GM19463 (cell line): ENCODE data around the gene TAF3.

ENCODE experiments used
- ATAC-seq: cut with Tn5 transposase; IDR thresholded peaks from one replicate; pipeline ENCODE4 v1.9.1; 2021; ENCODE audit warnings: mild to moderate bottlenecking, moderate library complexity; ENCODE audit not compliant: unreplicated experiment

The TAF3 gene

DNA sequence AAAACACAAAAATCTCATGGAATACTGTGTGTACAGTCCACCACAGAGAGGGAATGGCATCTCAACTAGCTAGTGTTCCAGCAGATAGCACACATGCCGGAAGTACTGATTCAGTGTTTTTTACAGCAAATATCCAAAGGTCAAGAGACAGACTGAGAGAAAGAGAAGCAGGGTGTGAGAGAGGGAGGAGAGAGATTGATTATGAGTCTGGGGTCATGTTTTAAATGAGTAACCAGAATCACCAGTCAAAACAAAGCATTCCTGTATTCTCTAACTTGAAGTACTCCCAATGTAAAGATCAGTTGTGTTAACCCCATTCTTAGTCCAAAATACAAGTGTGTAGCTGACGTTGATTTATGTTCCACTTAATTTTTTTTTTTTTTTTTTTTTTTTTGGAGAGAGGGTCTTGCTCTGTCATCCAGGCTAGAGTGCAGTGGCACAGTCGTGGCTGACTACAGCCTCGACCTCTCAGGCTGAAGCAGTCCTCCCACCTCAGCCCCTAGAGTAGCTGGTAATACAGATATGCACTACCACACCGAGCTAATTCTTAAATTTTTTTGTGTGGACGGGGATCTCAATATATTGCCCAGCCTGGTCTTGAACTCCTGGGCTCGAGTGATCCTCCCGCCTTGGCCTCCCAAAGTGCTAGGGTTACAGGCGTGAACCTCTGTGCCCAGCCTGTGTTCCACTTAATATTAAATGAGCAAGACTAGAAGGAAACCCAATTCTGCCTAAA is 114.2 kb downstream of the TAF3 start:
- ATAC-seq, result no peak

DNA sequence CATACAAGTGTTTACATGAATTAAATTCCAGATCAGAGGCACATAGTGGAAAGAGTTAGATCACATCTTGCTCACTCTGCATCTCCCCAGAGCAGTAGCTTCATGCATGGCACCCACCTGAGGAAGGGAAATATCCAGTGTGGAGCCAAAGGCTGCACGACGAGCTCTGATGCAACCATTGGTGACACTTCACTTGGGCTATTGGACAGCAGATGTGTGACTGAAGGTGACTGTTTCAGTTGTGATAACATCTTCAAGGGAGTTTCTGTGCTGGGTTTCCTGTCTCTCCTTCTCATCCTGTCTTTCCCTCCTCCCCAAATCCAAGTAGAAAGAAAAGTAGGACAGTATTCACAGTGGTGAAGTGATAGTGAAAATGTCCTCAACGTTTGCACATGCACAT is 115.0 kb downstream of the TAF3 start:
- ATAC-seq, result no peak

DNA sequence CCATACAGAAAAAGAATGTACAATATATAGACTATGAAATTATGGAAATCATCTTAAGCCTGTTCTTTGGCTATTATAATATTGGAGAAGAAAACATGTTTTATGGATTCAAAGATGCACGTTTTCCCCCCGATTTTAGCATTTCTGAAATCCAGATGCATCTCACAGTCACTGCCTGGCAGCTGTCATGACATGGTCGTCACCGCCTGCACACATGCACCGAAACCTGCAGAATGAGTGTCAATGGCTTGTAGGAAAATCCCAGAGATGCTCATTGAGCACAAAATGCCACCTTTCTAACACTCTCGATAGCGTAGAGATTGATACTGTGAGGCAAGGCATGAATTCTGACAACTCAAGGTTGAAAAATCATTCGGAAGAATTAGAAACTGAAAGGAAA is 115.5 kb downstream of the TAF3 start:
- no peak for ATAC-seq

DNA sequence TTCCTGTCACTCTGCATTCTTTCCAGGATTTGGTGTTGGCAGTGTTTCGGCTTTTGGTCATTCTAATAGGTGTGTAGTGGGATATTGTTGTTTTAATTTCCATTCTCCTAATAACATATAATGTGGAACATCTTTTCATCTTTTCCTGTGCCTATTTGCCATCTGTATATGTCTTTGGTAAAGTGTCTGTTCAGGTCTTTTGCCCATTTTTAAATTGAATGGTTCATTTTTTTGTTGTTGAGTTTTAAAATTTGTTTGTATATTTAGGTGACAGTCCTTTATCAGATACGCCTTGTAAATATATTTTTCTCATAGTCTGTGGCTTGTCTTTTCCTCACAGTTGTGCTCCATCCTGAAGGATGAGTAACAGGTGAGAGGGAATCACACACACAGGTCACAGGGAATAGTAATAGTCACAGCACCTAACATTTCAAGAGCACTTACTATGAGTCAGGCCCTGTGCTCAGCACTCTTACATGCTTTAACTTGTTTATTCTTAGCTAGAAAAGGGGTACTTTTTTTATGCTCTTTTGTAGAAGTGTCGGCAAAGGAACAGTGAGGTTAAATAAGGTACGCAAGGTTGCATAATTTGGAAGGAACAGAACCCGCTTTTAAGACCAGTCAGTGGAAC is 119.1 kb downstream of the TAF3 start:
- no peak for ATAC-seq

DNA sequence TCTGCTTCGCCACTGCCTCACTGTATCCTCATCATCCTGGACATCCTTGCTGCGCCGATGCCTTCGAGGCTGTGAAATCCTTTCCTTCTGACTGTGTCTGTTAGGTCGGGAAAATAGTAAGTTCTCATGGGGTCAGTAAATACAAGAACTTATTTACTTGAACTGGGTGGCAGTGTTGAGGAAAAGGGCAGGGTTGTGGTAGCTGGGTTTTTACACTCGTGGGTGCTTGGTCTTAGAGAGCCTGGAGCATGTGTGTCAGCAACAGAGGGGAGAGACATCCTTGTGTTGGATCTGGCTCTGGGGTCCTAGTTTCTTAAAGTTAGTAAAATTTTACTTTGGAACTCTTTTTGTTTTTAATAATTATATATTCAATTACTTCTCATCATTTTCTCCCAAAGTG is 123.3 kb downstream of the TAF3 start:
- ATAC-seq, result no peak

DNA sequence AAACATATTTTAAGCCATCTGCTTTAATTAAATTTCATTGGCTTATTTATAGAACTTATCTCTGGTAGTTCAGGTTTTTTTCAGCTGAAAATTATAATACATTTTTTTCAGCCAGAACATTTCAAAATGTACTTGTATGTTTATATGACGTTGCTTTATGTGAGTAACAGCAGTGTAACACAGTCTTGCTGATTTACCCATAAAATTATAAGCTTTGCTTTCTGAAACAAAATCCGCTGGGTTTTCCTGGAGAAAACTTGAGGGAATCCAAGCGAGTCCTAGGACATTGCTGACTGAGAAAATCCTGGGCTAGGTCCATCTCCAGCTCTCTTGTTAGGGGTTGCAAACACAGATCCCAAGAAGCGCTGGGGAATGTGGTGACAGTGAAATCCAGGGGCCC is 124.0 kb downstream of the TAF3 start:
- ATAC-seq, result no peak

DNA sequence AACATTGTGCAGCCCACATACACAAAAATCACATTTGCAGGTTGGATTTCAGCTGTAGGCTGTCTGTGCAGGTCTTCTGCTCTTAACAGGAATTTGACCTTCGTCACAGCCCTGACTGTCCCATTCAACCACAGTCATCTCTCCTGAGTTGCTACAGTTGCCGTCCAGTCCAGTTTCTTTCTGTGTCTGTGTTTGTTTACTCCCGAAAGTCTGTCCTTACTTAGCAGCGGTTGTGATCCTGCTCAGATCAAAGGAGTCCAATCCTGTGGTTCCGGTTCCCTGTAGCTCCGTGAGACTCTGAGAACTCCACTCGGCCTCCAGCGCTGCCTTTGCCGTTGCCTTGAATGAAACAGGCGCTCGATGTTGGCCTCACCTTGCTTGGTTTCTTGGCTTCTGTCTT is 124.6 kb downstream of the TAF3 start:
- ATAC-seq, result no peak

DNA sequence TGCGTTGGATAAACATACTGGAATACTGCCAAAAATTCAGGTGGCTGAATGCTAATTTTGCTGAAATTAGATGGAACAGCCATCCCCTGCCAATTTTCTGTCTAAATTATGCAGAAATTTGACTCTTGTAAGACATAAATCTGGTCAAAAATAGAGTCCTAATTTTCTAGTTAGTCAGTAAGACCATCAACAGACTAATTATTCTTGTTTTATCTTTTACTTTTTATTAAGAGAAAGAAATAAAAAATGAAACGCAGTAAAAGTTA is 125.8 kb downstream of the TAF3 start:
- ATAC-seq, result no peak

DNA sequence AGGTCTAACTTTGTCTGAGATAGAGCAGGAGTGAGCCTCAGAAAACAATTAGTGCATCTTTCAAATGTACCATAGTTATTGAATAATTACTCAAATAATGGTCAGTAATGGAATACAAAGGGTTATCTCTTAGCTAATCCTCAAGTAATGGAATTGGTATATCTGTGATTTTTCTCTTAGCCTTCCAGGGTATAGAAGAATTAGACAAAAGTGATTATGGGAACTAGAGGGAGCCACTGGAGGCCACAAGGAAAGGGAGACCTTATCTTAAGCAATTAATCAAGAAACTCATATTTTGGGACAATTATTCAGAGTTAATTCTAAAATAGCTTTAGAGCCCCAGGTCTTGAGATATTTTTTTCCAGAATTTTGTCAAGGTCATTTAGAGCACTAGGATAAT is 126.2 kb downstream of the TAF3 start:
- ATAC-seq, result no peak

DNA sequence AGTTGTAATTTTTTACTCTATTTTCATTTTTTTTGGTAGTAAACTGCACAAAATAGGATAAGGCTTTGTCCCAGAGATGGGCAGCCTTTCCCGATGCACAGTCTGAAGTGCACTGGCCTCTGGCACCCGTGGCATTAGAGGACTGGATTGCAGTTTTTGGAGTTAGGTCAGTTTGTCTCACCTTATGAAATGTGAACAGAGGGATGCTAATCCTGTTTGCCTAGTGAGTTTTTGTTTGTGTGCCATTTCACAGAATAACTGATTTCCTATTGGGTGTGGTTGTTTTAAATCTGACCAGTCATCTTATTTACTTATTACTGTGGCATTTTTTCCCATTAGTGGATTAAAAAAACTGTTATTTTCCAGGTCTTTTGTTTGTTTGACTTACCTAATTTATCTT is 126.7 kb downstream of the TAF3 start:
- ATAC-seq, result no peak

DNA sequence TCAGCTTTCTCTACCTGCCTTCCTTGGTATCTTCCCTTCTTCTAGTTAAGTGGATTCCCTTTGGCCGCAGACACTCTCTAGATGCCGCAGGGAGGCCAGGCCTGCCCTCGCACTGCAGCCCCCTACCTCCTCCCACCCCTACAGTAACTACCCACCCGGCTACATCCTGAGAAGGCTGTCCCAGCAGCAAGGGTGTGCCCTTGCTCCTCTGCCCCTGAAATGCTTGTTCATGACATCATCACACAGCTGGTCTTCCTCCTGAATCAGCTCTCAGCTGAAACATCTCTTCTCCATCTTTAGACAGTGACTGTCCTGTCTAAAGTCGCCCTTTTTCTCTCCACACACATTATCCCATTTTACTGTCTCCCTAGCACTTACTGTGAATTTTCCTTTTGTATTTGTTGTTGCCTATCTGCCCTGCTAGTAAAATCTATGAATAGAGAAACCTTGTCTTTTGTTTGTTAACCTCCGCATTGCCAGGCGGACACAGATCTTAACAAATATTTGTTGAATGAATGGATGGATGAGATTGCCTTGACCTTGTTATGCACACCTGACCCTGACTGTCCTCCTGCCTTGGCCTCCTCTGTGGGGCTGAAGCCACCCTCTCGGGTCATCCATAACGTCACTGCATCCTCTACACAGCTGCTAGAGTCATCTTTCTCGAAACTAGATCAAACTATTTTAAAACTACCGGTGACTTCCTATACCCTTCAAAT is 127.3 kb downstream of the TAF3 start:
- ATAC-seq, result no peak

DNA sequence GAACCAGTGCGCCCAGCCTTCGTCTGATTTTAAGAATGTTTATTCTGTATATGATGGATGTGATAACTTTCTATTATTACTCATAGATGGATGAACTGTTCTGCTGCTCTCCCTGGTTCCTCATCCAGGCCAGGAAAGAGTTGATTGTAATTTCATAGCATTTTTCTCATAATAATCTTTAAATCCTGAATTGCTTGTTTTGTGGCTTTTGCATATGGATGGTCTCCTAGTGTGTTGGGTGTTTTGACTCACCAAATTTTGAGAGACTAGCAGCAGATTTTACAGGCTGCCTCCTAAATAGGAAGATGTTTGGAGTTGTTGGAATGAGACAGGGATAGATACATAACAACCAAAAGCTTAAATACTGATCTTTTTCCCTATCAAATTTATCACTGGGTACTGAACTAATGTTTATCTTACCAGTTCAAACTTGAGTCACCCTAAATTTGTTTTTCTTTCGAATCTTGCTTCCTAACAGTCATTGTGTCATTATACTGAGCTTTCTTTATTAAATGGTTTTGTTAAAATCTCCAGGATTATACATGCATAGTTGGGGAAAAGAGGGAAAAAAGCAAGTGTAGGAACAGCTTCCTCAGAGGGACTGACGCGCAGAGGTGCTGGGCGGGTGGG is 130.2 kb downstream of the TAF3 start:
- ATAC-seq, result no peak

DNA sequence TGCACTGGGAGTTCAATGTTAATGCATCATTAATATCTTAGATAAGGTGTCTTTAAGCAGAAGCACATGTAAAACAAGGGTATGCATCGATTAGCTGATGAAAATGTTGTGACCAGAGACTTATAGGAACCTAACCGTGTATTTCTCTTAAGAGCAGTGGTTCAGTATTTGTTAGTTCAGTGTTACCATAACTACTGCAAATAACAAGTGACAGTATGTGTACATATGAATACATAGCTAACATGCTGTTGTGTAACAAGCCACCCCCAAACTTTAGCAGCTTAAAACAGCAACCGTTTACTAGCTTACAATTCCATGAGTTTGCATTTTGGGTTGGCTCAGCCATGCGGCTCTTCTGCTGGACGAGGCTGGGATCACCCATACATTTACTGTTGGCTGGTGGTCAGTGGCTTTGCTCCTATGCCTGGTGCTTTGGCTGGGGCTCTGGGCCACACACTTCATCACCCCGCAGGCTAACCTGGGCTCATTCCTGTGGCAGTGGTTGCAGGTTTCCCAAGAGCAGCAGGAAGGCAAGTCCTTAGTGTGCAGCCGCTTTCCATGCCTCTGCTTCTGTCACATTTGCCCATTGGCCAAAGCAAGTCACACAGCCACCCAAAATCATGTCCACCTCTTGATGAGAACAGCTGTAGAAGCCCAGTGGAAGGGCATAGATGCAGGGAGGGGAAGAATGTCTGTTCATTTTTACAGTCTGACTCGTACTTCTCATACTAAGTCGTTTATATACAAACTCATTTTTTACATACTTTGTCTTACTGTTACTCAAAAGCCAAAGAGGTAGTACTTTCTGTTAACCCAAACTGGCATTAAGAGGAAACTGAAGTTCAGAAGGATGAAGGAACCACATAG is 132.9 kb downstream of the TAF3 start:
- ATAC-seq, result no peak

DNA sequence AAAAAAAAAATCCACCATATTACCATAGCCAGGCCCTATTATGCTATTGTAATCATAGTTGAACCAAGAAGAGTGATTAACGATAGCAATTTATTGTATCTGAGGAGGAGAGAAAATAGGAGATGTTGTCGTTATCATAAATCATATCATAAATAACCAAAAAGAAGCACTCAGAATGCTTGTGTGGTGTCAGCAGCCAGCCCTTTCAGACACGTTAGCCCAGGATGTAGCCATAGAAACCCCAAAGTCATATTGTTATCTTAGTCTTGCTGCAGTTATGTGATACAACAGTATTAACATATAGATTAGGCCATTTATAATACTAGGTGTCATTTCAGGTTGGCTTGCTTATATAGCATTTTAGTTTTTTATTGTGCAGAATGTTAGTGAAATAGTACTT is 134.0 kb downstream of the TAF3 start:
- ATAC-seq, result no peak

DNA sequence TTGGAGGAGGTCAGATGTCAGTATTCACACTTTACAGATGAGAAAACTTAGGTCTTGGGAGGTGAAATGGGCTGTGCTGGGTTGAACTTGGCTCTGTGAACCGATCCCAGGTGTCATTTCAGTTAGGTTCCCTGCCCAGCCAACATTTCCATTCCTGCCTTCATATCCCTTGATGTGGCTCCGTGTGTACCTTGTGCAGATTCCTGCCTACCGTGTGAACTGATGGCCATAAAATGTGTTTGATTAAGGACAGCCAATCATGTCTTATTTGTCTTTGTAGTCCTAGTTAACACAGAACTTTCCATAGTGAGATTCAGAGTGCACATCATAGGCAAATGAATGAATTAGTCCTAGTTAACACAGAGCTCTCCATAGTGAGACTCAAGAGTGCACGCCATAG is 135.1 kb downstream of the TAF3 start:
- ATAC-seq, result no peak

DNA sequence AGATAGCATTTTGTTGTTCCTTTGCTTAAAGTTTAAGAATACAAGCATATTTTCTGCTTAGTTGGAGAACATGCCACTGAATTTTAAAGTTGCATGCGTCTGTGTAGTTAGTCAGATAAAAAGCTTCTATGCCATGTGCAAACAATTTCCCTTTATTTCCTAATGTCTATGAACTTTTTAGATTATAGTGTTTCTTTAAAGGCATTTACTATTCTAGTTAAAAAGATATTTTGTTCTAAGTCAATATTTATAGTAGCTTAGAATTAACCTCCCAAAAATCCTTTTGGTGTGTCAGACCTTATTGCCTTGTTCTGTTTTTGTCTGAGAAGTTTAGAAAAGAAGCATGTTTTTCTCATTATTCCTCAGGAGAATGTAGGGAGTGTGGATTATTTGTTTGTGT is 137.1 kb downstream of the TAF3 start:
- ATAC-seq, result no peak

DNA sequence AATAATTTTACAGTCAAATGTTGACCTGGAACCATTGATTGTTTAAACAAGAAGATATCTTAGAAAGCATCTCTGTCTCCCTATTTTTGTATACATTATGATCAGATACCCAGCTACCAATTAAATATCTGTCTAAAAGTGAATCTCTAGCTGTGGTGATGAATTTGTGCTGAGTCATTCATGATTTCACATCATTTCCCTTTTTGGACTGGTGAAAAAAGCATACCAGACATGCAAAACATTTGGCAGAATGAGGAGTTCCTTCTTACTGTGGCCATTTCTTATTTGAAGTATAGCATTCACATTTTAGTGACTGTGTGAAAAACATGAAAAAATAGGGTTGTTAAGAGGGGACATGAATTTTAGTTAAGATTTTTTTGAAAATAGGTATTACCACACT is 138.2 kb downstream of the TAF3 start:
- peak; percentile 97 for ATAC-seq

DNA sequence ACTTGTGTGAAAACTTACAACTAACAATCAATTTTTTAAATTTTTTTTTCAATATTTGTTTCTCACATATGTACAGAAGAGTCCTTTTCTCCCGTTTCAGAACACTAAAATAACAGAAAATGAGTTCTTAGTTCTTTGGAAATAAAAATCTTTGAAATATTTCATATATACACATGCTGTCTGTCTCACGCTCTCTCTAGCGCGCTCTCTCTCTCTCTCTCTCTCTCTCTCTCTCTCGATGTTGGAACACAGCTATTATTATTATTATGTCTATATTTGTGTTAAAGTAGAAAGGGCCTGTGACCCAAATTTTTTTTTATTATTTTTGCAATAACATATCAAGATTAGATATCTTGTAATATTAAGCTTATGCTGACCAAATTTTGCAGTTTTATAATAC is 139.3 kb downstream of the TAF3 start:
- no peak for ATAC-seq

DNA sequence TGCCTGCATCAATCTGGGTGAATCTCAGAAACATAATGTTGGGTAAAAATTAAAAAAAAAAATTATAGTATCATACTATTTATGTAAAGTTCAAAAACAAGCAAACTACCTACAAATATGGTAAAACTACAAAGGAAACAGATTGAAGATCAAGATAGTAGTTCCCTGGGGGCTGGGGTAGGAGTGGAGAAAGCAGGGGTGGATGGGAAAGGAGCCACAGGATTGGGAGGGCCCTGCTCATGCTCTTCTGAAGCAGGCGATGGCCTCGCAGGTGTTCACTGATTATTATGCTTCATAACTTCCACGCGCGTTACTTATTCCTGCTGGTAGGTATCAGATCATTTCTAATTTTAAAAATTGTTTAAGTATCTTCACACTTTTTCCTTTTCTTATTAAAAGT is 140.1 kb downstream of the TAF3 start:
- ATAC-seq, result no peak

DNA sequence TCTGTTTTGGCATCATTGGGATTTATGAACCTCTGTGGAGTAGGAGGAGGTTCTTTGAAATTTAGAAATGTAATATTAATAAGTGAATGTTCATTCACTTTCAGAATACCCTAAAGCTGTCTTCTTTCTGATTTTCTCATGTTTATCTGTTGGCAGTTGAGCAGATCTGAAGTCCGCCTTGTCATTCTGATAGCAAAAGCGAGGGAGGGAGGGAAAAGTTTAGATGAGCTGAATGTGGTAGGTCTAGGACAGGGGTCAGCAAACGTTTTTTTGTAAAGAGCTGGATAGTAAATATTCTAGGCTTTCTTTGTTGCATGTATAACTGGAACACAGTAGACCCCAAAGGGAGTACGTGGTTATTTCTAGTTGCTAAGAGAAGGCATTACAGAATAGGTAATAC is 141.8 kb downstream of the TAF3 start:
- no peak for ATAC-seq

DNA sequence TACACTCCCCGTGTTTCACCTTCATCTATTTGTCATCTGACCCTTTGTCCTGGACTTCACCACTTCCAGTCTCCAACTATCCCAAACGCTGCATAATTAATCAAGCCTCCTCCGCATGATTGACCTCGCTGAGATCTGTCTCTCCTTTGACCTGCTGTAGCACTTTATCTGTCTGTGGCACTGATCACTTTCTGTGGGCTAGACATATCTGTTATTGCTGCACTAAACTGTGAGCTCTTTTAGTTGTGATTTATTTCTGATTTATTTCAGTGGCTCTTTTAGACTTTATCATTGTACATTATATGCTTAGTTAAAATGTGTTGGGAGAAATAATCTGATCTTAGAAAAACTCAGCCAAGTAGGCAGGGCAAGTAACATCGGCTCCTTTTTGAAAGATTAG is 144.3 kb downstream of the TAF3 start:
- no peak for ATAC-seq
